ENCODE results near the gene PGAP3.

The PGAP3 gene

DNA sequence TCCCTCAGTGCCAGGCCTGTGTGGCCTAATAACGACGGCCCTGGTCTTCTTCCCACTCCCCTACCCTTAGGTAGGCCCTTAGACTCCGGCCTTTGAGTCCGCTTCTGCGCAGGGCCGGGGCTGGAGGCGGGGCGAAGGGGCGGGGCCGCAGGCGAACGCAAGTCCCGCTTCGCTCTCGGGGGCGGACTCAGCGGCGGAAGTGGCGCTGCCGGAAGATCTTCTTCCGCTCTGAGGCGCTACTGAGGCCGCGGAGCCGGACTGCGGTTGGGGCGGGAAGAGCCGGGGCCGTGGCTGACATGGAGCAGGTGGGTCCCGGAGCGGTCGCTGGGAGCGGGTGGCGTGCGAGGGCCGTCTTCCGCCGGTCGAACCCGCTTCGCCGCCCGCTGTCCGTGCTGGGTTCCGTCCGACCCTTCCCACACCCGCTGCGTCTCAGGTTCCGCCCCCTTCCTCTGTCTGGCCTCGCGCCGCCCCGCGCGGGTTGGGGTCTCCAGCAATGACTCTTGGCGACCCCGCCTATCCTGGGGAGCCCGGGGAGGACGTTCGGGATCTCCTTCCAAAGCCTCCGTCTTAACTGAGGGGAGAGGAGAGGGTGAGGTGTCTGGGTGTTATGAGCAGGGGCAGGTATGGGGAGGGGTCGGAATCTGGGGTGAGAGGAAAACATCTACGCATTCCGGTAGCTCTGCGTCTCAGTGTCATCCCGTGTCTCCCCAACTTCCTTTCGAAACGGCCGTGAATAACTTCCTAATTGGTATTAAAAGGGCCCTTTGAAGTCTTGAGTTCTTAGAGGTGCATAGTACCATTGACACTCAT, 50.7 kb downstream of the PGAP3 start, which contains the start of gene STARD3 (continued):
- TF ChIP-seq YY1 (tag by site-specific recombination; IDR thresholded peaks at IDR 0.05) (peak; percentile 64), ZNF48 (tag by site-specific recombination; IDR thresholded peaks at IDR 0.05) (no peak), ZNF146 (tag by site-specific recombination; IDR thresholded peaks at IDR 0.05) (peak; percentile 50; the same call in 1 of the 2 replicates), ZNF530 (tag by site-specific recombination; IDR thresholded peaks at IDR 0.05; ENCODE audit: low read depth) (no peak), ZNF10 (tag by site-specific recombination; IDR thresholded peaks at IDR 0.05) (peak; percentile 44; the same call in 1 of the 2 replicates), ZNF707 (tag by site-specific recombination; IDR thresholded peaks at IDR 0.05) (no peak), RBAK (tag by site-specific recombination; IDR thresholded peaks at IDR 0.05) (no peak), ZNF202 (tag by site-specific recombination; IDR thresholded peaks at IDR 0.05; ENCODE audit: borderline replicate concordance) (no peak), HOXC10 (CRISPR knock-in tag; IDR thresholded peaks at IDR 0.05) (no peak), MYNN (tag by site-specific recombination; IDR thresholded peaks at IDR 0.05; ENCODE audit: borderline replicate concordance) (no peak), ZNF211 (tag by site-specific recombination; IDR thresholded peaks at IDR 0.05; ENCODE audit: low read depth) (no peak), ZIC2 (tag by site-specific recombination; IDR thresholded peaks at IDR 0.05) (peak; percentile 28; the same call in 1 of the 2 replicates), ZNF791 (tag by site-specific recombination; IDR thresholded peaks at IDR 0.05) (no peak), ZNF624 (tag by site-specific recombination; IDR thresholded peaks at IDR 0.05) (no peak), ZBTB1 (tag by site-specific recombination; IDR thresholded peaks at IDR 0.05) (no peak), ZBTB21 (tag by site-specific recombination; IDR thresholded peaks at IDR 0.05) (0 out of 2 replicates have a peak, but pooled peaks have one; percentile 21), GLIS1 (tag by site-specific recombination; IDR thresholded peaks at IDR 0.05) (no peak), ZFHX2 (tag by site-specific recombination; conservative IDR thresholded peaks at IDR 0.05) (peak; percentile 66), ZNF501 (tag by site-specific recombination; IDR thresholded peaks at IDR 0.05) (peak; percentile 95), ZNF596 (tag by site-specific recombination; IDR thresholded peaks at IDR 0.05) (no peak), SCRT2 (tag by site-specific recombination; IDR thresholded peaks at IDR 0.05) (no peak; the same call in 1 of the 2 replicates), ZNF433 (tag by site-specific recombination; IDR thresholded peaks at IDR 0.05; ENCODE audit: low read depth) (no peak), ZNF571 (tag by site-specific recombination; IDR thresholded peaks at IDR 0.05) (no peak), ZNF280C (tag by site-specific recombination; IDR thresholded peaks at IDR 0.05) (no peak), ZNF366 (tag by site-specific recombination; conservative IDR thresholded peaks at IDR 0.05) (no peak), ZNF132 (tag by site-specific recombination; IDR thresholded peaks at IDR 0.05; ENCODE audit: borderline replicate concordance) (no peak)
- TF ChIP-seq, protein P1, sequence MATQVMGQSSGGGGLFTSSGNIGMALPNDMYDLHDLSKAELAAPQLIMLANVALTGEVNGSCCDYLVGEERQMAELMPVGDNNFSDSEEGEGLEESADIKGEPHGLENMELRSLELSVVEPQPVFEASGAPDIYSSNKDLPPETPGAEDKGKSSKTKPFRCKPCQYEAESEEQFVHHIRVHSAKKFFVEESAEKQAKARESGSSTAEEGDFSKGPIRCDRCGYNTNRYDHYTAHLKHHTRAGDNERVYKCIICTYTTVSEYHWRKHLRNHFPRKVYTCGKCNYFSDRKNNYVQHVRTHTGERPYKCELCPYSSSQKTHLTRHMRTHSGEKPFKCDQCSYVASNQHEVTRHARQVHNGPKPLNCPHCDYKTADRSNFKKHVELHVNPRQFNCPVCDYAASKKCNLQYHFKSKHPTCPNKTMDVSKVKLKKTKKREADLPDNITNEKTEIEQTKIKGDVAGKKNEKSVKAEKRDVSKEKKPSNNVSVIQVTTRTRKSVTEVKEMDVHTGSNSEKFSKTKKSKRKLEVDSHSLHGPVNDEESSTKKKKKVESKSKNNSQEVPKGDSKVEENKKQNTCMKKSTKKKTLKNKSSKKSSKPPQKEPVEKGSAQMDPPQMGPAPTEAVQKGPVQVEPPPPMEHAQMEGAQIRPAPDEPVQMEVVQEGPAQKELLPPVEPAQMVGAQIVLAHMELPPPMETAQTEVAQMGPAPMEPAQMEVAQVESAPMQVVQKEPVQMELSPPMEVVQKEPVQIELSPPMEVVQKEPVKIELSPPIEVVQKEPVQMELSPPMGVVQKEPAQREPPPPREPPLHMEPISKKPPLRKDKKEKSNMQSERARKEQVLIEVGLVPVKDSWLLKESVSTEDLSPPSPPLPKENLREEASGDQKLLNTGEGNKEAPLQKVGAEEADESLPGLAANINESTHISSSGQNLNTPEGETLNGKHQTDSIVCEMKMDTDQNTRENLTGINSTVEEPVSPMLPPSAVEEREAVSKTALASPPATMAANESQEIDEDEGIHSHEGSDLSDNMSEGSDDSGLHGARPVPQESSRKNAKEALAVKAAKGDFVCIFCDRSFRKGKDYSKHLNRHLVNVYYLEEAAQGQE (tag by site-specific recombination; IDR thresholded peaks at IDR 0.05), result no peak; the same call in 1 of the 2 replicates
- TF ChIP-seq, protein P2, sequence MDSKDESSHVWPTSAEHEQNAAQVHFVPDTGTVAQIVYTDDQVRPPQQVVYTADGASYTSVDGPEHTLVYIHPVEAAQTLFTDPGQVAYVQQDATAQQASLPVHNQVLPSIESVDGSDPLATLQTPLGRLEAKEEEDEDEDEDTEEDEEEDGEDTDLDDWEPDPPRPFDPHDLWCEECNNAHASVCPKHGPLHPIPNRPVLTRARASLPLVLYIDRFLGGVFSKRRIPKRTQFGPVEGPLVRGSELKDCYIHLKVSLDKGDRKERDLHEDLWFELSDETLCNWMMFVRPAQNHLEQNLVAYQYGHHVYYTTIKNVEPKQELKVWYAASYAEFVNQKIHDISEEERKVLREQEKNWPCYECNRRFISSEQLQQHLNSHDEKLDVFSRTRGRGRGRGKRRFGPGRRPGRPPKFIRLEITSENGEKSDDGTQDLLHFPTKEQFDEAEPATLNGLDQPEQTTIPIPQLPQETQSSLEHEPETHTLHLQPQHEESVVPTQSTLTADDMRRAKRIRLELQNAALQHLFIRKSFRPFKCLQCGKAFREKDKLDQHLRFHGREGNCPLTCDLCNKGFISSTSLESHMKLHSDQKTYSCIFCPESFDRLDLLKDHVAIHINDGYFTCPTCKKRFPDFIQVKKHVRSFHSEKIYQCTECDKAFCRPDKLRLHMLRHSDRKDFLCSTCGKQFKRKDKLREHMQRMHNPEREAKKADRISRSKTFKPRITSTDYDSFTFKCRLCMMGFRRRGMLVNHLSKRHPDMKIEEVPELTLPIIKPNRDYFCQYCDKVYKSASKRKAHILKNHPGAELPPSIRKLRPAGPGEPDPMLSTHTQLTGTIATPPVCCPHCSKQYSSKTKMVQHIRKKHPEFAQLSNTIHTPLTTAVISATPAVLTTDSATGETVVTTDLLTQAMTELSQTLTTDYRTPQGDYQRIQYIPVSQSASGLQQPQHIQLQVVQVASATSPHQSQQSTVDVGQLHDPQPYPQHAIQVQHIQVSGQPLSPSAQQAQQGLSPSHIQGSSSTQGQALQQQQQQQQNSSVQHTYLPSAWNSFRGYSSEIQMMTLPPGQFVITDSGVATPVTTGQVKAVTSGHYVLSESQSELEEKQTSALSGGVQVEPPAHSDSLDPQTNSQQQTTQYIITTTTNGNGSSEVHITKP (tag by site-specific recombination; IDR thresholded peaks at IDR 0.05), result peak; percentile 92
- TF ChIP-seq, protein P3, sequence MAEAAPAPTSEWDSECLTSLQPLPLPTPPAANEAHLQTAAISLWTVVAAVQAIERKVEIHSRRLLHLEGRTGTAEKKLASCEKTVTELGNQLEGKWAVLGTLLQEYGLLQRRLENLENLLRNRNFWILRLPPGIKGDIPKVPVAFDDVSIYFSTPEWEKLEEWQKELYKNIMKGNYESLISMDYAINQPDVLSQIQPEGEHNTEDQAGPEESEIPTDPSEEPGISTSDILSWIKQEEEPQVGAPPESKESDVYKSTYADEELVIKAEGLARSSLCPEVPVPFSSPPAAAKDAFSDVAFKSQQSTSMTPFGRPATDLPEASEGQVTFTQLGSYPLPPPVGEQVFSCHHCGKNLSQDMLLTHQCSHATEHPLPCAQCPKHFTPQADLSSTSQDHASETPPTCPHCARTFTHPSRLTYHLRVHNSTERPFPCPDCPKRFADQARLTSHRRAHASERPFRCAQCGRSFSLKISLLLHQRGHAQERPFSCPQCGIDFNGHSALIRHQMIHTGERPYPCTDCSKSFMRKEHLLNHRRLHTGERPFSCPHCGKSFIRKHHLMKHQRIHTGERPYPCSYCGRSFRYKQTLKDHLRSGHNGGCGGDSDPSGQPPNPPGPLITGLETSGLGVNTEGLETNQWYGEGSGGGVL (tag by site-specific recombination; IDR thresholded peaks at IDR 0.05), result peak; percentile 33; the same call in 1 of the 2 replicates

Measured in HEK293 (cell line).